RWPE2 (cell line): Measurements from ENCODE around the gene ACY1.
A peak's percentile ranks its signal among the peaks of the same experiment; 100 is the strongest.

Experiments used
- ATAC-seq: fragments of 200-7000 bp; cut with Tn5 transposase; 3 replicates; pipeline ENCODE4 v1.9.1; 2021; ENCODE audit warnings: low read depth
- DNase-seq: peaks from one replicate; pipeline ENCODE4 v3.0.0-alpha.2; 2020; ENCODE audit warnings: low spot score
- H3K27ac ChIP-seq: fragments of 450-650 bp; 2 replicates; pipeline ENCODE4 v1.5.1; 2017; ENCODE audit warnings: mild to moderate bottlenecking; ENCODE audit not compliant: poor library complexity, severe bottlenecking
- H3K27me3 ChIP-seq: fragments of 250-450 bp; sonication (Bioruptor Pico); 2 replicates; pipeline ENCODE4 v1.5.1; 2021; ENCODE audit warnings: mild to moderate bottlenecking, moderate library complexity; ENCODE audit not compliant: insufficient read depth, poor library complexity, severe bottlenecking
- H3K36me3 ChIP-seq: fragments of 250-450 bp; sonication (Bioruptor Pico); 2 replicates; pipeline ENCODE4 v1.5.1; 2020; ENCODE audit warnings: low read depth, mild to moderate bottlenecking, moderate library complexity
- H3K4me1 ChIP-seq: fragments of 250-450 bp; sonication (Bioruptor Pico); 2 replicates; pipeline ENCODE4 v1.5.1; 2021; ENCODE audit warnings: mild to moderate bottlenecking, moderate library complexity; ENCODE audit not compliant: insufficient read depth, poor library complexity, severe bottlenecking
- H3K4me3 ChIP-seq: fragments of 250-450 bp; sonication (Bioruptor Pico); 2 replicates; pipeline ENCODE4 v1.5.1; 2021; ENCODE audit warnings: mild to moderate bottlenecking, moderate library complexity; ENCODE audit not compliant: severe bottlenecking
- H3K9me3 ChIP-seq: fragments of 250-450 bp; sonication (Bioruptor Pico); 2 replicates; pipeline ENCODE4 v1.5.1; 2021; ENCODE audit warnings: mild to moderate bottlenecking, moderate library complexity; ENCODE audit not compliant: severe bottlenecking
- CTCF ChIP-seq: fragments of 450-650 bp; IDR thresholded peaks from one replicate; pipeline ENCODE4 v1.5.1; 2017; ENCODE audit warnings: mild to moderate bottlenecking, moderate library complexity; ENCODE audit not compliant: poor library complexity, severe bottlenecking

Gene ACY1

DNA sequence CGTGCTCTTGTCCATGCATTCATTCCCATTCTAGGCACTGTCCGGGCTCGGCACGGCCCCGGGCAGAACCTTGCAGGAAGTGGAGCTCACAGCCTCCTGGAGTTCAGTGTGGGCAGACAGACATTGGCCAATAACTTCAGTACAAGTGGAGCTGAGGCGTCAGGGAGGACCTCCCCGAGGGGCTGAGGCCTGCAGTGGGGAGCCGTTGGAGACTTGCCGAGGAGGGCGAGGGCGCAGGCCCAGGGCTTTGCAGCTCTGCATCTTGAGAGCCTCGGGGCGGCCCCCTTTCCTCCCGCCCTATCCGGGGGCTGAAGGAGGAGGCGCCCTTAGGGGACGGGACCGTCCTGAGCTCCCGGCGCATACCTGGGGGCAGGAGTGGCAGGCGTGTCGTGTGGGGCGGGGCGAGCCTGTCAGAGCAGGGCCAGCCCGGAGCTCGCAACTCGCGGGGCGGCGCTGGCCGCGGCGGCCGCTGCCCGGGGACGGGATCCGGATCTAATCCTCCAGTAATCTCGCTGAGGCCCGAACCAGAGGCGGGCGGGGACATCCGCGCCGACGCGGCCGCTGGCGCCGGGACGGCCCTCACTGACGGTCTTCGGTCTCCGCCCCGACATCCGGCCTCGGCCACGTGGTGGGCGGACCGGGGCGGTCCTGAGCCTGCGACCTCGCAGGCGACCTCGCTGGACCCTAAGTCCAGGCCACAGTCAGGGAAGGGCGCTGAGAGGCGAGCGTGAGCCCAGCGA is at the start of gene ACY1:
ACY1 (plus strand) TSS at position 698 of the 740 bp plus-strand sequence. CDS start 530 bp downstream, outside the sequence.
- Histone ChIP-seq H3K36me3 (no peaks in the 10 kb centered on the region), H3K9me3 (no peaks in the 10 kb centered on the region), H3K4me3 (peak within 1 kb of the TSS; percentile 37), H3K4me1 (peaks cover 5% of the 10 kb centered on the region), H3K27ac (peak within 1 kb of the TSS; percentile 84), H3K27me3 (no peaks in the 10 kb centered on the region)
- peak; percentile 45 for TF ChIP-seq CTCF
- DNase-seq = peak; percentile 86
- ATAC-seq = peak; percentile 80

- ATAC-seq = no peak
- Histone ChIP-seq H3K4me3 (no peak overlapping the region), H3K27ac (no peak overlapping the region), H3K4me1 (no peaks in the 10 kb centered on the region), H3K36me3 (peaks cover 38% of the 10 kb centered on the region), H3K27me3 (no peaks in the 10 kb centered on the region), H3K9me3 (no peaks in the 10 kb centered on the region)
- no peak for DNase-seq
- TF ChIP-seq CTCF = no peak
Observed at GRCh38 chr3:51934139-51934850, 49.0 kb upstream of the ACY1 start.

- Histone ChIP-seq H3K4me3 (no peak overlapping the region), H3K27me3 (no peaks in the 10 kb centered on the region), H3K36me3 (peaks cover 43% of the 10 kb centered on the region), H3K4me1 (no peaks in the 10 kb centered on the region), H3K9me3 (no peaks in the 10 kb centered on the region), H3K27ac (no peak overlapping the region)
- no peak for ATAC-seq
- no peak for DNase-seq
- TF ChIP-seq CTCF = no peak
Observed at GRCh38 chr3:51934991-51935885, 48.1 kb upstream of the ACY1 start.

DNA sequence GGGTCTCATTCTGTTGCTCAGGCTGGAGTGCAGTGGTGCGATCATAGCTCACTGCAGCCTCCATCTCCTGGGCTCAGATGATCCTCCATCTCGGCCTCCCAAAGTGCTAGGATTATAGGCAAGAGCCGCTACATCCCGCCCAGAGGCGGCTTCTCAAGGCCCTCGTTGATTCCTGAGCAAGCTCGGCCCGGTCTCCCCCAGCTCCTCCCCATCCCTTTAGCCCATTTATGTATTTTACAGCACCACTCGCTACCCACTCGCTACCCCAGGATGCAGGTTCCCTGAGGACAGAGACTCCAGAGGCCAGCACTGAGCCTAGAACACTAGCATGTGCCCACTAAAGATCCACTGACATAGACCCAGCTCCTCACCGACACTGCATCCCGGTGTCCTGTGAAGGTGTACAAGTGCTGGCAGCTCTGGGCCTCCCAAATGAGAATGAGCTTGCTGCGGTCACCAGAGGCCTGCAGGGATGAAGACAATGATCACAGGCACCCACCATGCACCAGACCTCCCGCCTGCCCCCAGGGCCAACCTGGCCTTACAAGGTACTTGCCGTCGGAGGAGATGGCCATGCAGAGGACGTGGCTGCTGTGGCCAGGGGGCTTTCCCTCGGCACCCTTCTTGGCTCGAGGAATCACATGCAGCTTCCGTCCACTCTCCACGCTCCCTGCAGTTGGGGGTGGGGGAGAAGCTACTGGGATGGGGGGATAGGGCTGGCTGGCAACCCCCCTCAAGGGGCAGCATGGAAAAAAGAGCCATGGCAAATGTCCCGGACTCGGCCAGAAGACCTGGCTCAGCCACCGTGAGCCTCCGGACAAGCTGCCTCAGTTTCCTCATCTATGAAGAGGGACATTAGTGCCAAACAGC is 47.2 kb upstream of the ACY1 start:
- H3K27ac ChIP-seq = no peak overlapping the region
- H3K27me3 ChIP-seq = no peaks in the 10 kb centered on the region
- TF ChIP-seq CTCF = no peak
- ATAC-seq (no peak), DNase-seq (no peak)
- H3K9me3 ChIP-seq = no peaks in the 10 kb centered on the region
- H3K4me3 ChIP-seq = no peak overlapping the region
- peaks cover 43% of the 10 kb centered on the region for H3K36me3 ChIP-seq
- peaks cover 4% of the 10 kb centered on the region for H3K4me1 ChIP-seq
